Small intestine (tissue), 7 donors: ENCODE measurements around the gene ARL5C. TPM values are rescaled to one million over a fixed set of nuclear protein-coding genes. Genes with fewer than 3 reads are reported as not detected.

Experiments used
- DNase-seq, 2 donors: peaks; one replicate each; pipeline versions ENCODE4 v3.0.0 to v3.0.0-alpha.2; 2013
- FAIRE-seq: peaks from 2 replicates; lab custom pipeline; 2012; peaks lifted over from hg19 to GRCh38; lab: Jason Lieb, UNC
- H3K27ac ChIP-seq, 3 donors: one replicate each; pipeline ENCODE4 v1.5.1; 2013; ENCODE audit warnings: low read length in 2 of 3, mild to moderate bottlenecking in 2 of 3, control low read depth in 1 of 3, inconsistent platforms in 1 of 3, low read depth in 1 of 3, moderate library complexity in 1 of 3
- H3K27me3 ChIP-seq, 3 donors: one replicate each; pipeline ENCODE4 v1.6.1; 2013; ENCODE audit warnings: low read length in 3 of 3, inconsistent platforms in 1 of 3; ENCODE audit not compliant: control insufficient read depth in 3 of 3, insufficient read depth in 3 of 3
- H3K36me3 ChIP-seq, 3 donors: one replicate each; pipeline ENCODE4 v1.6.1; 2013; ENCODE audit warnings: low read length in 3 of 3, inconsistent platforms in 1 of 3, low read depth in 1 of 3, mild to moderate bottlenecking in 1 of 3, moderate library complexity in 1 of 3; ENCODE audit not compliant: control insufficient read depth in 3 of 3, insufficient read depth in 2 of 3
- H3K4me1 ChIP-seq, 3 donors: one replicate each; pipeline ENCODE4 v1.6.1; 2013; ENCODE audit warnings: low read length in 2 of 3, inconsistent platforms in 1 of 3, low read depth in 1 of 3, mild to moderate bottlenecking in 1 of 3, moderate library complexity in 1 of 3; ENCODE audit not compliant: control insufficient read depth in 3 of 3, insufficient read depth in 2 of 3
- H3K4me3 ChIP-seq, 3 donors: one replicate each; pipeline ENCODE4 v1.5.1; 2013; ENCODE audit warnings: low read length in 3 of 3, control low read depth in 1 of 3, inconsistent platforms in 1 of 3, low read depth in 1 of 3, mild to moderate bottlenecking in 1 of 3, moderate library complexity in 1 of 3
- H3K9me3 ChIP-seq, 2 donors: one replicate each; pipeline ENCODE4 v1.6.1; 2013; ENCODE audit warnings: low read depth in 1 of 2, low read length in 1 of 2; ENCODE audit not compliant: control insufficient read depth in 2 of 2, insufficient read depth in 1 of 2
- WGBS, 3 donors: extraction: QIAGEN DNeasy Blood & Tissue Kit; methylation state at CpG; one replicate each; pipeline ENCODE4 v1.1.7; 2013; 5-methylcytosine and 5-hydroxymethylcytosine counted together
- polyA plus RNA-seq, 4 donors: library from polyadenylated mRNA; stranded (reverse) in 3 of 4; unstranded in 1 of 4; fragments of 200-250 nt in 3 of 4; fragments of 120-200 nt in 1 of 4; gene quantifications; one replicate each; pipeline versions ENCODE4 v1.2.1 to v1.2.3, GENCODE V29; 2013
- donor health status: healthy with polysubstance abuse.
- donor health status: control.
- donor health status: control.
- donor health status: Bipolar disorder and iron deficiency.
- donor health status: healthy.

Gene ARL5C
- polyA plus RNA-seq, 4 donors, result 0.06 TPM; not detected in 3

- no peak for DNase-seq
- H3K36me3 ChIP-seq, result peaks cover 5 to 26% (median 8%) of the 10 kb centered on the region in 3 donors
- no peaks in the 10 kb centered on the region for H3K9me3 ChIP-seq
- no peak for FAIRE-seq
- no peak overlapping the region for H3K27ac ChIP-seq
- WGBS, 3 donors, result 40 to 63% (median 48%) methylated on average over 7 of the region's 7 CpGs
- peaks cover 0 to 14% (median 0%) of the 10 kb centered on the region in 3 donors for H3K4me1 ChIP-seq
- peaks cover 0 to 41% (median 2%) of the 10 kb centered on the region in 3 donors for H3K27me3 ChIP-seq
- no peak overlapping the region for H3K4me3 ChIP-seq
These were observed 42.2 kb upstream of the ARL5C start for GRCh38 chr17:39208136-39208535.

GRCh38 chr17:39205112-39205526, 39.2 kb upstream of the ARL5C start:
- peaks cover 0 to 22% (median 5%) of the 10 kb centered on the region in 3 donors for H3K4me1 ChIP-seq
- H3K4me3 ChIP-seq, result no peak overlapping the region
- peaks cover 0 to 18% (median 2%) of the 10 kb centered on the region in 3 donors for H3K27me3 ChIP-seq
- H3K27ac ChIP-seq, result no peak overlapping the region
- H3K9me3 ChIP-seq, result no peaks in the 10 kb centered on the region
- no peak for FAIRE-seq
- WGBS, 3 donors, result 75 to 86% (median 79%) methylated on average over 3 of the region's 3 CpGs
- peaks cover 13 to 49% (median 13%) of the 10 kb centered on the region in 3 donors for H3K36me3 ChIP-seq
- no peak for DNase-seq

GRCh38 chr17:39204245-39204644, 38.3 kb upstream of the ARL5C start:
- H3K4me1 ChIP-seq, result peaks cover 0 to 17% (median 5%) of the 10 kb centered on the region in 3 donors
- H3K9me3 ChIP-seq, result no peaks in the 10 kb centered on the region
- WGBS, 3 donors, result 85 to 89% (median 87%) methylated on average over 8 of the region's 8 CpGs
- no peak for DNase-seq
- no peak overlapping the region for H3K4me3 ChIP-seq
- peaks cover 0 to 9% (median 2%) of the 10 kb centered on the region in 3 donors for H3K27me3 ChIP-seq
- H3K36me3 ChIP-seq, result peaks cover 13 to 49% (median 13%) of the 10 kb centered on the region in 3 donors
- no peak for FAIRE-seq
- no peak overlapping the region for H3K27ac ChIP-seq

GRCh38 chr17:39200957-39201510, 35.1 kb upstream of the ARL5C start:
- peak overlapping the region in 2 of 3 donors; percentile 78 to 97 for H3K27ac ChIP-seq
- H3K27me3 ChIP-seq, result peaks cover 0 to 8% (median 0%) of the 10 kb centered on the region in 3 donors
- H3K4me1 ChIP-seq, result peaks cover 0 to 29% (median 8%) of the 10 kb centered on the region in 3 donors
- WGBS, 3 donors, result 10 to 25% (median 12%) methylated on average over 11 of the region's 11 CpGs
- H3K4me3 ChIP-seq, result peak overlapping the region; percentile 92 to 98 (median 94)
- peaks cover 13 to 49% (median 13%) of the 10 kb centered on the region in 3 donors for H3K36me3 ChIP-seq
- FAIRE-seq, result no peak
- no peak for DNase-seq
- H3K9me3 ChIP-seq, result no peaks in the 10 kb centered on the region

GRCh38 chr17:39200070-39200879, 34.3 kb upstream of the ARL5C start, which contains the start of gene RPL19:
Gene RPL19, plus strand, starts transcription at chr17:39200283. Its CDS starts 62 bp downstream, at chr17:39200345.
- no peak for FAIRE-seq
- WGBS, 3 donors, result 0 to 1% (median 0%) methylated on average over 50 to 52 of the region's 52 CpGs
- peak within 1 kb of the TSS; percentile 78 to 97 (median 88) for H3K27ac ChIP-seq
- H3K9me3 ChIP-seq, result no peaks in the 10 kb centered on the region
- H3K4me3 ChIP-seq, result peak within 1 kb of the TSS; percentile 92 to 98 (median 94)
- H3K27me3 ChIP-seq, result peaks cover 0 to 15% (median 0%) of the 10 kb centered on the region in 3 donors
- DNase-seq, result peak in 1 of 2 donors; percentile 94
- H3K36me3 ChIP-seq, result peaks cover 13 to 44% (median 13%) of the 10 kb centered on the region in 3 donors
- peaks cover 0 to 29% (median 8%) of the 10 kb centered on the region in 3 donors for H3K4me1 ChIP-seq

- 0% methylated on average over 10 of the region's 10 CpGs for WGBS, 3 donors
- H3K27ac ChIP-seq, result peak overlapping the region; percentile 78 to 97 (median 88)
- no peaks in the 10 kb centered on the region for H3K9me3 ChIP-seq
- H3K4me3 ChIP-seq, result peak overlapping the region in 2 of 3 donors; percentile 9 to 98
- peak in 1 of 2 donors; percentile 94 for DNase-seq
- peaks cover 0 to 29% (median 8%) of the 10 kb centered on the region in 3 donors for H3K4me1 ChIP-seq
- H3K27me3 ChIP-seq, result peaks cover 0 to 20% (median 0%) of the 10 kb centered on the region in 3 donors
- H3K36me3 ChIP-seq, result peaks cover 13 to 39% (median 13%) of the 10 kb centered on the region in 3 donors
- FAIRE-seq, result no peak
These were observed 33.8 kb upstream of the ARL5C start for GRCh38 chr17:39199820-39200069.

- Histone ChIP-seq H3K4me3 (peak overlapping the region in 1 of 3 donors; percentile 66), H3K4me1 (peaks cover 0 to 29% (median 8%) of the 10 kb centered on the region in 3 donors), H3K27ac (peak overlapping the region in 1 of 3 donors; percentile 87), H3K9me3 (no peaks in the 10 kb centered on the region), H3K27me3 (peaks cover 0 to 21% (median 0%) of the 10 kb centered on the region in 3 donors), H3K36me3 (peaks cover 5 to 27% (median 8%) of the 10 kb centered on the region in 3 donors)
- DNase-seq (no peak), FAIRE-seq (no peak)
- 57 to 74% (median 64%) methylated on average over 4 of the region's 4 CpGs for WGBS, 3 donors
These were observed 32.2 kb upstream of the ARL5C start for GRCh38 chr17:39198186-39198566.
